CD14-positive monocyte (primary cell): ENCODE measurements around the gene RASA2. TPM values are rescaled to one million over a fixed set of nuclear protein-coding genes. Genes with fewer than 3 reads are reported as not detected.

Experiments used
- DNase-seq, 3 donors: peaks; one replicate each; pipeline ENCODE4 v3.0.0-alpha.2; 2011 to 2022
- H2AFZ ChIP-seq: 2 replicates; pipeline ENCODE4 v1.6.0; 2012; ENCODE audit warnings: mild to moderate bottlenecking, low read depth, low read length, inconsistent platforms; ENCODE audit not compliant: insufficient read depth, poor library complexity, severe bottlenecking
- H3K27ac ChIP-seq, 2 donors: 1 replicate in 1 of 2; 2 replicates in 1 of 2; pipeline ENCODE4 v1.5.1; 2012 to 2013; ENCODE audit warnings: low read length in 2 of 2, control low read depth in 1 of 2, inconsistent platforms in 1 of 2, low read depth in 1 of 2, mild to moderate bottlenecking in 1 of 2
- H3K27me3 ChIP-seq, 2 donors: one replicate each; pipeline versions ENCODE4 v1.6.0 to v1.6.1; 2011 to 2013; ENCODE audit warnings: low read length in 2 of 2; ENCODE audit not compliant: control insufficient read depth in 2 of 2, insufficient read depth in 2 of 2
- H3K36me3 ChIP-seq, 2 donors: replicated peaks in 1 of 2; 1 replicate in 1 of 2; 2 replicates in 1 of 2; pipeline versions ENCODE4 v1.5.1 to v1.6.1; 2012 to 2013; ENCODE audit warnings: low read length in 2 of 2, control low read depth in 1 of 2, inconsistent platforms in 1 of 2, mild to moderate bottlenecking in 1 of 2; ENCODE audit not compliant: insufficient read depth in 2 of 2, control insufficient read depth in 1 of 2
- H3K4me1 ChIP-seq, 2 donors: 1 replicate in 1 of 2; 2 replicates in 1 of 2; pipeline versions ENCODE4 v1.5.1 to v1.6.1; 2012 to 2013; ENCODE audit warnings: low read length in 2 of 2, control low read depth in 1 of 2, inconsistent platforms in 1 of 2, mild to moderate bottlenecking in 1 of 2, moderate library complexity in 1 of 2; ENCODE audit not compliant: insufficient read depth in 2 of 2, control insufficient read depth in 1 of 2
- H3K4me2 ChIP-seq: replicated peaks from 2 replicates; pipeline ENCODE3; 2012; ENCODE audit warnings: low read length, moderate library complexity, mild to moderate bottlenecking; ENCODE audit not compliant: poor library complexity, severe bottlenecking; ENCODE audit errors: extremely low read depth
- H3K4me3 ChIP-seq, 3 experiments: fragments of 200-600 bp in 1 of 3; sonication (generic) in 1 of 3; replicated peaks in 1 of 3; 1 replicate in 2 of 3; 2 replicates in 1 of 3; pipeline ENCODE4 v1.5.1; 2011 to 2013; ENCODE audit warnings: low read length in 3 of 3, mild to moderate bottlenecking in 3 of 3, control low read depth in 2 of 3, low read depth in 2 of 3, inconsistent platforms in 1 of 3, moderate library complexity in 1 of 3
- H3K79me2 ChIP-seq: 2 replicates; pipeline ENCODE4 v1.6.0; 2012; ENCODE audit warnings: mild to moderate bottlenecking, control low read depth, inconsistent platforms, low read length, moderate library complexity; ENCODE audit not compliant: insufficient read depth
- H3K9ac ChIP-seq: 2 replicates; pipeline ENCODE4 v1.6.0; 2017; ENCODE audit warnings: low read length, mild to moderate bottlenecking; ENCODE audit not compliant: insufficient read depth, poor library complexity, severe bottlenecking
- H3K9me3 ChIP-seq, 2 donors: replicated peaks in 1 of 2; 1 replicate in 1 of 2; 2 replicates in 1 of 2; pipeline versions ENCODE4 v1.5.1 to v1.6.1; 2012 to 2013; ENCODE audit warnings: low read length in 2 of 2, control low read depth in 1 of 2; ENCODE audit not compliant: control insufficient read depth in 1 of 2, insufficient read depth in 1 of 2
- H4K20me1 ChIP-seq: 2 replicates; pipeline ENCODE4 v1.6.0; 2012; ENCODE audit warnings: mild to moderate bottlenecking, low read length, control low read depth, moderate library complexity; ENCODE audit not compliant: insufficient read depth
- H3K27ac Mint-ChIP-seq, 7 donors: one replicate each; pipeline ENCODE4 v1.8.0; 2020; ENCODE audit warnings: mild to moderate bottlenecking in 7 of 7, mixed read lengths in 7 of 7, moderate library complexity in 6 of 7, inconsistent platforms in 2 of 7
- H3K27me3 Mint-ChIP-seq, 3 donors: one replicate each; pipeline ENCODE4 v1.8.0; 2021 to 2022; ENCODE audit warnings: low read depth in 3 of 3, mild to moderate bottlenecking in 3 of 3, mixed read lengths in 3 of 3, moderate library complexity in 3 of 3, inconsistent platforms in 1 of 3
- H3K36me3 Mint-ChIP-seq, 2 donors: one replicate each; pipeline ENCODE4 v1.8.0; 2020; ENCODE audit warnings: mixed read lengths in 2 of 2, inconsistent platforms in 1 of 2, mild to moderate bottlenecking in 1 of 2
- H3K4me1 Mint-ChIP-seq: one replicate; pipeline ENCODE4 v1.8.0; 2020; ENCODE audit warnings: mild to moderate bottlenecking, mixed read lengths
- H3K4me3 Mint-ChIP-seq, 2 donors: one replicate each; pipeline ENCODE4 v1.8.0; 2020; ENCODE audit warnings: mild to moderate bottlenecking in 2 of 2, mixed read lengths in 2 of 2, moderate library complexity in 1 of 2
- H3K9me3 Mint-ChIP-seq, 7 donors: one replicate each; pipeline ENCODE4 v1.8.0; 2020 to 2022; ENCODE audit warnings: mixed read lengths in 7 of 7, mild to moderate bottlenecking in 6 of 7, moderate library complexity in 6 of 7, inconsistent platforms in 2 of 7
- WGBS: methylation state at CpG from one replicate; pipeline ENCODE4 v1.1.5; 2013; ENCODE audit warnings: missing lambda C conversion rate; ENCODE audit not compliant: insufficient coverage; 5-methylcytosine and 5-hydroxymethylcytosine counted together
- intact Hi-C, 2 donors: fragments of 100-400 bp; cut with micrococcal nuclease; formaldehyde crosslinking; loops; one replicate each; pipeline versions ENCODE4 v1.15.0 to v1.15.1; 2023
- polyA plus RNA-seq, 3 donors: library from polyadenylated mRNA; depleted of rRNA in 1 of 3; unstranded in 2 of 3; stranded (reverse) in 1 of 3; fragments of 300-500 nt in 2 of 3; fragments of >200 nt in 1 of 3; fragmentation: Illumina TruSeq in 2 of 3; gene quantifications; 1 replicate in 2 of 3; 2 replicates in 1 of 3; pipeline ENCODE4 v1.2.3, GENCODE V29; 2012 to 2021
- TF ChIP-seq, protein P1 (sequence below): fragments of 200-600 bp; IDR thresholded peaks from one replicate; pipeline ENCODE4 v1.8.0; 2022; ENCODE audit warnings: antibody characterized with exemption, mild to moderate bottlenecking

RASA2 gene
- polyA plus RNA-seq, 3 donors: 7.0 to 13.5 (median 8.8) TPM

DNA sequence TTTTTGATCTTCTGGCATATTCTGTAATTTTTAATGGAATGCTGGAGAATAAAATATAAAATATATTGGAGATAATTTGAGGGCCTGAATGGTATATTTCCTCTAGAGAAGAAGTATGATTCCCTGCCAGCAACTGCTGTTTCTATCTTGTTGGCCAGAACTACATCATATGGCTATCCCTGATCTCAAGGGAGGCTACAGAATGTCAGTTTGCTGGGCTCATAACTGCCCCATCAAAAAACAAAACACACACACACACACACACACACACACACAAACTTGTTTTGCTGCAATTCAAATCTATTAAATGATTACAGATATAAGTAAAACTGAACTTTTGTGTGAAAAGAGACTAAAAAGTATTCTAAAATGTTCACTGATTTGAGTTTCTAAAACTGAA, 51.0 kb downstream of the RASA2 start:
- H3K27me3 Mint-ChIP-seq: no peaks in the 10 kb centered on the region
- H3K27ac ChIP-seq: no peak overlapping the region
- H3K36me3 Mint-ChIP-seq: peaks cover 56 to 57% of the 10 kb centered on the region in 2 donors
- no peak overlapping the region for H3K4me3 ChIP-seq
- H3K36me3 ChIP-seq: peaks cover 24 to 59% of the 10 kb centered on the region in 2 donors
- H3K4me1 ChIP-seq: peaks cover 6 to 10% of the 10 kb centered on the region in 2 donors
- no peaks in the 10 kb centered on the region for H3K79me2 ChIP-seq
- peak overlapping the region in 2 of 7 donors; percentile 25 to 42 for H3K27ac Mint-ChIP-seq
- H3K4me2 ChIP-seq: no peak overlapping the region
- H4K20me1 ChIP-seq: peaks cover 4% of the 10 kb centered on the region
- no peak overlapping the region for H3K9ac ChIP-seq
- intact Hi-C loops: no loop called here
- H3K9me3 Mint-ChIP-seq: peaks cover 0 to 10% (median 3%) of the 10 kb centered on the region in 7 donors
- no peak overlapping the region for H2AFZ ChIP-seq
- H3K4me1 Mint-ChIP-seq: peaks cover 21% of the 10 kb centered on the region
- no peak overlapping the region for H3K4me3 Mint-ChIP-seq
- no peak for DNase-seq
- H3K9me3 ChIP-seq: peaks cover 0 to 7% of the 10 kb centered on the region in 2 donors
- TF ChIP-seq, protein P1, sequence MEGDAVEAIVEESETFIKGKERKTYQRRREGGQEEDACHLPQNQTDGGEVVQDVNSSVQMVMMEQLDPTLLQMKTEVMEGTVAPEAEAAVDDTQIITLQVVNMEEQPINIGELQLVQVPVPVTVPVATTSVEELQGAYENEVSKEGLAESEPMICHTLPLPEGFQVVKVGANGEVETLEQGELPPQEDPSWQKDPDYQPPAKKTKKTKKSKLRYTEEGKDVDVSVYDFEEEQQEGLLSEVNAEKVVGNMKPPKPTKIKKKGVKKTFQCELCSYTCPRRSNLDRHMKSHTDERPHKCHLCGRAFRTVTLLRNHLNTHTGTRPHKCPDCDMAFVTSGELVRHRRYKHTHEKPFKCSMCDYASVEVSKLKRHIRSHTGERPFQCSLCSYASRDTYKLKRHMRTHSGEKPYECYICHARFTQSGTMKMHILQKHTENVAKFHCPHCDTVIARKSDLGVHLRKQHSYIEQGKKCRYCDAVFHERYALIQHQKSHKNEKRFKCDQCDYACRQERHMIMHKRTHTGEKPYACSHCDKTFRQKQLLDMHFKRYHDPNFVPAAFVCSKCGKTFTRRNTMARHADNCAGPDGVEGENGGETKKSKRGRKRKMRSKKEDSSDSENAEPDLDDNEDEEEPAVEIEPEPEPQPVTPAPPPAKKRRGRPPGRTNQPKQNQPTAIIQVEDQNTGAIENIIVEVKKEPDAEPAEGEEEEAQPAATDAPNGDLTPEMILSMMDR: no peak
- H3K27me3 ChIP-seq: no peaks in the 10 kb centered on the region

DNA sequence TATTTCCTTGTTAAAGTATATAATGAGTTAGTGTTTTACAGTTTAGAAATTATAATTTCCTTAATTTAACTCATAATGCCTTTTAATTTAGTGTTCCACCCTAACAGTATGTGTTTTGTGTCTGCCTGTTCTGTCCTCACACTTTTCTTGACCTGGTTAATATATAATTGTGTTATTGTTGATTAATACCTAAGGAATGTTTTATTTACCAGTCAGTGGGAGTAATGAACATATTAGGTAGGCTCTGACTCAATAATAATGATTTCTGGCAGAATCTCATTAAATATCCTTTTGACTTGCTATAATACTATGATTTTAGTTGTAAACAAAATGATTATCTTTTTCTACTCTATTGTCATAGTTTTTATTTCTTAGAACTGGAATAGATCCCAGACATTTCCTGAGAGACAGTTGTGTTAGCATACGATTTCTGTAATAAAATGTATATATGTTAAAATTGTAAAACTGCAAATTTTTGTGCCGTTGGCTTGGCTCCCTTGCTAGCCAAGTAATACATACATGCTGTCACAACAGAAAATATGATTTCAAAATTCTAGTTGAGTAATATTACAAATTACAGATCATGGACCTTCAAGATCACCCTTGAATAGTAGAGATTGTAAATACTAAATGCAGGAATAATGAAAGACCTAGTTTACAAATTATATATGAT, 51.9 kb downstream of the RASA2 start:
- intact Hi-C loops: no loop called here

More for the DNA sequence above, 51.9 kb downstream of the RASA2 start:
- H3K27me3 Mint-ChIP-seq: no peaks in the 10 kb centered on the region
- Histone ChIP-seq H3K36me3 (peaks cover 32 to 59% of the 10 kb centered on the region in 2 donors), H4K20me1 (peaks cover 4% of the 10 kb centered on the region), H3K9ac (no peak overlapping the region), H3K4me2 (no peak overlapping the region), H3K27me3 (no peaks in the 10 kb centered on the region), H3K27ac (peak overlapping the region in 1 of 2 donors; percentile 55), H3K9me3 (peaks cover under 1 to 15% of the 10 kb centered on the region in 2 donors), H3K79me2 (no peaks in the 10 kb centered on the region), H2AFZ (no peak overlapping the region), H3K4me3 (no peak overlapping the region), H3K4me1 (peaks cover 6 to 10% of the 10 kb centered on the region in 2 donors)
- H3K4me1 Mint-ChIP-seq: peaks cover 19% of the 10 kb centered on the region
- TF ChIP-seq, protein P1: no peak
- H3K4me3 Mint-ChIP-seq: no peak overlapping the region
- no peak for DNase-seq
- peaks cover 61% of the 10 kb centered on the region in 2 donors for H3K36me3 Mint-ChIP-seq
- peak overlapping the region in 6 of 7 donors; percentile 30 to 87 (median 74) for H3K27ac Mint-ChIP-seq
- no CpG with 5 or more reads among the region's 2 CpGs for WGBS
- H3K9me3 Mint-ChIP-seq: peaks cover 3 to 16% (median 10%) of the 10 kb centered on the region in 7 donors
